NCI-H2196 treated with DMSO at 0.1 percent for 48 hours (cell line): ENCODE data around the gene RGL1.

Experiments
- DNase-seq: peaks from one replicate; lab custom pipeline; 2025; ENCODE audit not compliant: unreplicated experiment; lab: John Stamatoyannopoulos, UW

Gene RGL1

DNA sequence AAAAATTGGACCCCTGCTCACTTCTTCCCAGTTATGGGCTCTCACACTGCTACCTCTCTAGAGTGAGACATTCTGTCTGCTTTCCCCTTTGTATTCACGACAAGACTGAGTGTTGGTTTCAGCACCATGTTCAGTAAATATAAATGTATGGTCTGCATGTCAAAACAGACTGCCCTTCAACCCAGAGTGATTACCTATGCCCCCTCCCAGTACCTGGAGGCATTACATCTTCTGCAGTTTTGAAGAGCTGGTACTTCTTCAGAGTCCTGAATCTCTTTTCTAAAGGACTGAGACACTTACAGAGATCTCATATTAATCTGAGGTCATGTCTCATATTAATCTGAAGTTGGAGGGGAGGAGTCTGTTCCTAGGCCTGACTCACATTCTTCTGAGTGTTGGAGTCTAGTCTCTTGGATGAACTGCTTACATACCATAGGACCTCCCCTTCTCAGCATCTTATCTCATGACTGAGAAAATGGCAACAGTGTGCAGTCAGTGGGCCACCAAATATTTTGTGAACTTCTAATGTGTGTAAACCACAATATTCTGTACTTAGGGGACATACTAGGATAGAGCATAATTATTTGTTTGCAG, 80.3 kb downstream of the RGL1 start:
- no peak for DNase-seq

DNA sequence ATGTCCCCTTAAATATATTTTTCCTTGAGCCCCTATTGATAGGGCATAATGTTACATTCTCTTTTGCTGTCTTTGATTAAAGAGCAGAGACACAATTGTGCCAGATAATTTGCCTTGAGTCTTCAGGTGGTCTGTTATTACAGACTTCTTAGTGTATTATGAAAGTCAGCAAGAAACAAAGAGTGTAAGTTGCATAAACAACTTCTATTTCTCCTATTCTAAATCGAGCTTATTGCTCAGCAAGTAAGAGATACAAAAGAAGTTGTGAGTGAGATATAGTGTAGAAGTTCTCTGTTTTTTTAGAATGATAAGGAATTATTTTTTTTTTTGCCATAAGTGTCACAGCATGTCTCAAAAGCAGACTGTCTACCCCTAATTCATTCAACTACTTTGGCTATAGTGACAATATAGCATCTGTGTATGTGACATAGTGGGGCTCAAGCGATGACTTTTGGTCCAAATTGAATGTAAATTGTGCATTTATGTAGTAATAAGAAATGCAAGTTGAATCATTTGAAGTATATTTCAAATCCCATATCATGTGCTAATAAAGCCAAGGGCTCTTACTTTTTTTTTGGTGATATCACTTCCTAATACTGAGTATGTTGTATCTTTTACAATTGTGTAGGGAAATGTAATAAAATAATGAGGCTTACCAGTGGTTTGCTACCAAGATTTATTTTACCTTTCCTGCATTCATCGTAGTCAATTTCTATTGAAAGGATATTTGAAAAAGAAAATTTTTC, 81.3 kb downstream of the RGL1 start:
- DNase-seq: no peak

DNA sequence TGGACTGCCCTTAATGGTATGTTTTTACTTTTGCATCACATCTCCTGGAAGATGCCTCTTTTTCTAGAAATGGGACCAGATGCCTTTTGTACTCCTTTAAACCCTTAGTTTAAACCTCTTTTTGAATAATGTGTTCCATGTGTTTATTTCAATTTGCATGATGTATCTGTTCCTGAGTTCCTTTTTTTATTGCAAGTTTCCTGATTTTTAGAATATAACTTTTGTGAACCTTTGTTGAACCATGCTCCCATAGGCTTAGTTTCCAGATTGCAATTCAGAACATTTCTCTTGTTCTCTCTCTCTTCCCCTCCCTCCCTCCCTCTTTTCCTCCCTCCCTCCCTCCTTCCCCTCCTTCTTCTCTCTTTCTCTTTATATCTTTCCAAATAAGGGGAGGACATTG, 81.9 kb downstream of the RGL1 start:
- DNase-seq: no peak

DNA sequence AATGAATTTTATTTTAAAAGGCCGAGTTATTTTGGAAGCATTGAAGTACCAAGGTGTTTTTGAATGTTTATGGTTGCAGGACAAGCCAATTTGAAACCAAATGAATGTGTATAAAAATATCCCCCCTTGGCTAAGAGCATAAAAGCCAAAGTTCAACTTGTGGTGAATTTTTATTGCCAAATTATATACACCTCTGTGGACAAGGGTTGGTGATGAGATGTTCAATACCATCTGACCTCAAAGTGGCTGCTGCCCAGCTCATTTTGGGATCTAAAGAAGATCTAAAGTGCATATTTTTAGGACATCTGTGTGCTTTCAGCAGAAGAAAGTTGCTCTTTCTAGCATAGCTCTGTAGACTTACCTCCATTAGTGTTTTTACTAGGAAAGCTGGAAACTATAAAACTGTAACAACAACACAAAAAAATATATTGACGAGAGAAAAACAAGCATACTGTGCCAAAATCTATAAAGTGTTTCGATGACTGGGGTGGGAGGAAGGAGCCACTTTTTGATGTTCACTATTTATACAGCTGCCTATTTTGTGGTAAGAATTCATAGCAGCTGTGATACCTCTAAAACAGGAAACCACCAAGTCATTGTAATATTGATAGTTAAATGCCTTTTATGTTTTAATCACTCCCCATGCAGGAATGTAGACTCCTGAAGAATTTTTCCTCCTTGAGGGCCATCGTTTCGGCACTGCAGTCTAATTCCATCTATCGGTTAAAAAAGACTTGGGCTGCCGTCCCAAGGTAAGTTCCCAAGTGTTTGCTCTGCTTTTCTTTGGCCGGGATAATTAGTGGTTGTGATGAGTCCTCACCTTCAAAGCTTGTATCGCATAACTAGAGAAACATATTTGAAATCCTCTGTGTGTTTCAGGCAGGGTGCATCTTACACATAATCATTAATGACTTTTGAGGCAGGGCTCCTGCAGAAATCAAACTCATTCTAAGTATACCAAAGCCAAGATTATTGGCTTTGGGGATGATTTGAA, 83.2 kb downstream of the RGL1 start:
- no peak for DNase-seq

DNA sequence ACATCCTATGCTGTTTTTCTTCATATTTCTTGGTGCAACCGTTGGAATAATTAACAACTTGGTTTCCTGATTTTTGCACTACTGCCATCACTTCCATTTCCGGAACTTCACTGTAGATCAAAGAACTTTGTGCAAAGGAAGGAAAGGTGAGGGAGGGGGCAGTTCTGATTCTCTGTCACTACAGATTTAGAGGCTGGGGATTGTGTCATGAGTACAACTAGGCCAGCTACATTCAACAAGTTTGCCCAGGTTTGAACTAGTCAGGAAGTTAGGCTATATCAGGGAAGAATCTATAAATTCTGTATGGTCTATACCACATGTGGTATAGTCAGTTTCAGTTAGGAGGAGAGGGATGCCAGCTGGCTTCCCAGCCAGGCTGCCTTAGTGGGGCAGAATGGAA, 84.2 kb downstream of the RGL1 start:
- DNase-seq: no peak

DNA sequence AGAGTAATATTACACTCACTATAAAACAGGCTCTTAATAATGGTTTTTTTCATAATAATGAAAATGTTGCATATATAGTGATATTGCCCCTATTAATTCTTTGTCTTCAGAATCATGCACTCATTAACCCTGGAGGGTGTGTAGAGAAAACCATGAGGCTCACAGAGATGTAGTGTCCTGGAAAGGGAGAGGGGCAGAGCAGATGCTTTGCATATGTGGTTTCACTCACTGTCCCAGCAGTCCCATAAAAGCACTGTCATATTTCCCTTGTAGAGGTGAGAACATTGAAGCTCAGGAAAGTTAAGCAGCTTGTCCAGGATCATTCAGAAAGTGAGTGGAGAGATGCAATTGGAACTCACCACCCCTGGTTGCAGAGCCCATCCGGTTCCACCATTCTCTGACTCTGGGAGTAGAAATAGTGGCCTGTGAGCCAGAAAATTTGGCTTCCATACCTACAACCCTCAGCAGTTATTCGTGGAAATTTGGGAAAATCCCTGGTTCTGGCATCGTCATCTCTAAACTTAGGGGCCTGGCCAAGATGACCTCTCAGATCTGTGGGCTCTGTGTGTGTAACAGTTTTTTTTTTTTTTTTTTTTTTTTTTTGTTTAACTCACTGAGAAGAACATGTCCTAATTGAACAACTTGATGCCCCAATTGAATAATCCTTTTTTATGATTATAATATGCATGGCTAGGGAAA, 86.4 kb downstream of the RGL1 start:
- DNase-seq: no peak

DNA sequence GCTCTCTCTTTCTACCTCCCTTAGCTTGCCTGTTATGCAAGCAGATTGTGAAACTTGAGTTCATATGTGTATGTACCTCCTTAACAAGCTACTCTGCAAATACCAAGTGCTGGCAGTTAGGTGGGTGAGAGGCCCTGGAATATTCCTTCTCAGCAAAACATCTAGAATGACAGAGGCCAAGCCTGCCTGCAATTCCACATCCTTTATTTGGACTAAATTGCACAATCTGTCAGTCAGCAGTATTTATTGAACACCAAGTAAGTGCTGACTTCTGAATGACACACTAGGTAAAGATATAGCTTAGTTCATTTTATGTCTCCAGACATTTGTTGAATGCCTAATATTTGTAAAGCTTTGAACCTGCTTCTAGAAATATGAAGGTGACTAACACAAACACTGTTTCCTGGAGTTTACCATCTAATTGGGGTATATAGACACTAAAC, 87.5 kb downstream of the RGL1 start:
- DNase-seq: no peak

DNA sequence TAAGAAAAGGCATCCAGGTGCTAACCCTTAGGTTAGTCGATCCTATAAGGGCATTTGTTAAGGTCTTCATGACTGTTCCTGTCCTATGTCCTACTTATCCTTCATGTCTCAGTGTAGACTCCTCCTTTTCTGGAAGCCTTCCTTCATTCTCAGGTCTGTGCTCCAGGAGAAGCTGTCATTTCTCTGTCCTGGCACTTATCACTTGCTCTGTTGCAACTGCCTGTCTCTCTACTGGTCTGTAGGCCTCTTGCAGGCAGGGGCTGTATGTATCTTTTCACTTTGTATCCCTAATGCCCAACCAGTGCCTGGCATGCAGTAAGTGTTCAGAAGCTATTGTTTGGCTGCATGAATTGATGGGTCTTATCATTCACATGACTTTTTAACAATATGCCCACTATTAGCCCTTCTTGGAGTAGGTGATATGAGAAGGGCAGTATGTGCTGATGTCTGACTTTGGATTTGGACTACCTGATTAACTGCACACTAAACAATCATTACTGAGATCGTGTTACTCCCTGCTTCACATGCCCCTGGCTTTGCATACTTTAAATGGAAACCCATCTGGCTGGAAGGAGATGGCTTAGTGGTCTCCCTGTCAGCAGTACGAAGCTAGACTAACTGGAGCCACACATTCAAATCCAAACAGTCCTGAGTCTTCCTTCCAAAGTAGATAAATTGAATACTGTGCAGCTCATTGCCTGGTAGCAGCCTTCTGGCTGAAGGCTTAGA, 88.8 kb downstream of the RGL1 start:
- no peak for DNase-seq

DNA sequence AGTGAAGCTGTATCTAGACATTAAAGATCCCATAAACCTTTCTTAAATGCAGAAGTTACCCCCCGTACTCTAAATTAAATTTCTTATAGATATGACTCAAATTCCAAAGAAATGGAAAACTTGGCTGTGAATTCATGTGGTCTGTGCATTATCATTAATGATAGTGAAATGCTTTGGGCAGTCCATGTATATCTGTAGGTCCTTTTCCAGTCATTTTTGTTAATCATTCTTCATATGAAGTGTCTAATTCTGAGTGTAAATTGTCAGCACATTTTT, 89.3 kb downstream of the RGL1 start:
- no peak for DNase-seq

DNA sequence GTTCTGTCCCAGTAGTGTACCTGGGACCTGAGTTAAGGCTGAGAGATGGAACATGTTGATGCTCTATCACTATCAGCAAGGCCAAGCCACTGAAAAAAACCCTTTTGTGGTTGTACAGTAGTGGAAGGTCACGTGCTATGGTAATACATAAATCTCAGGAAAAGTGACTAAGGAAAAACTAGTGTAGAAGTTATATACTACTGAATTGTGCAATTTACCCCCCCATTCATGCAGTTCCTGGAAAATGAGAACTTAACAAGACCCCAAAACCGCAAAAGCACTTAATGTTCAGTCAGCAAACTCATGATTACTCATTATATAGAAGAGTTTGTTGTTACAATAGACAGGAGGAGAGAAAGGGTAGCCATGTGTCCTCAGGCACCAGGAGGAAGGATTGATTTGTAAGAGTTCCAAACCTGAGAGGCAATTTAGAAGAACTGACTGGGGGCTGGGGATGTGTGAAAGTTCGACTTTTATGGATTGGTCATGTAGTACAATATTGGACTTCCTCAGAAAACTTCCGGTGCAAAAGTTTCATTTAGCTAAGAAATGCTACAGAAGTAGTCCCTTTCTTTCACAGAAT, 91.6 kb downstream of the RGL1 start:
- DNase-seq: no peak

DNA sequence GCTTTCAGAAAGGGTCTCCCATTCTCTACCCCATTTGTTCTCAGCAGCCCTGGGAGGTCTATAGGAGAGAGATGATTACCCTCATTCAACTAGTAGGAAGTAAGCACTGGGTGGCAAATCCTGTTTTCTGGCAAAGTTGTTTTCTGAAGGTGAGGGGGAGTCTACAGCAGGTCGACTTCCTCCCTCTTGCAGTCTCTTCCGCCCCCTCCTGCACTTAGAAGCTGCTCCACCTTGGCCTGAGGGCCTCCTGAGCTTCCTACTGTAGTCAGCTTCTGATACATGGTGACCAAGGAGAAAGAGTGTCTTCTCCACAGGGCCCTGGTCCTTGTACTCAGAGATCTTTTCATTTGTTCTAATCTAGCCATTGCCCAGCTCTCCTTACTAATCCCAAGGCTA, 93.1 kb downstream of the RGL1 start:
- no peak for DNase-seq

DNA sequence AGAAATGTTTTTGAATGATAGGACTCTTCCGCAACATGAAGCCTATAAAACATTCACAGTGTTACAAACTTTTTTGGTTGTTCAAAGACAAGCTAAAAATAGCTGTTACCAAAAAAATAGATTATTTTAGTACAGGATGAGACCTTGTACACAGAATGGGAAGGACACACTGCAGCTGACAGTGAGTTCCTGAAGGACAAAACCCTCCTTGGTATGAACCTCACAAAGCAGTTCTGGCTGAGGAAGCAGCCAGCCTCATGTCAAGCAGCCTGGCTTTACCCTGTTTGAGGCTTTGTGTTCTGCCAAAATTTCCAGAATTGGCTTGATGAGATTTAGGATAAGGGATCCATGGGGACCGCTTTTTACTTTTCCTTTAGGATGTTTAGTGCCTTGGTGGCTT, 93.7 kb downstream of the RGL1 start:
- DNase-seq: no peak

DNA sequence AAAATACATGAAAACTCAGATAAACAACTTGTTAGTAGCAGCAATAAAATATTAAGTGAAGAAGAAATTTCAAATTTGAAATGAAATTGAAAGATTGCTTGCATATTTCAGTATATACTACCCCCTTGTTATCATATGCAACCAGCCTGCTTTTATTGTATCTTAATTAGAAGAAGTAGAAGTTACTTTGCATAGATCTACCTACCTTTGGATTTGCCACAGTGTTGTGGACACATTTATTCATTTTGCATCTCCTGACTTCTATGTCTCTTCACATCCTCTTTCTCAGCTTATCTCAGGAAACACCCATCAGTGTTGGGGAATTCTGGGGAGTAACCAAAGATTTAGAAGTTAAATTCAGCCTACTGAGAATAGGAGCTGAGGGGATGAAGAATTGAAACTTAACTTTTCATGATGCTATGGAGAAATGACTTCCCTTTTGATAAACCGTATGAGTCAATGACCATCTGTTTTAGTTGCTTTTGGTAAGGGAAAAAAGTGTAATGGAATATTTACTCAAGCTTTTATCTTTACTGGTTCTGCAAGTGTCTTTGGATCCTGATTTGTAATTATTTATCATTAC, 96.9 kb downstream of the RGL1 start:
- DNase-seq: no peak

DNA sequence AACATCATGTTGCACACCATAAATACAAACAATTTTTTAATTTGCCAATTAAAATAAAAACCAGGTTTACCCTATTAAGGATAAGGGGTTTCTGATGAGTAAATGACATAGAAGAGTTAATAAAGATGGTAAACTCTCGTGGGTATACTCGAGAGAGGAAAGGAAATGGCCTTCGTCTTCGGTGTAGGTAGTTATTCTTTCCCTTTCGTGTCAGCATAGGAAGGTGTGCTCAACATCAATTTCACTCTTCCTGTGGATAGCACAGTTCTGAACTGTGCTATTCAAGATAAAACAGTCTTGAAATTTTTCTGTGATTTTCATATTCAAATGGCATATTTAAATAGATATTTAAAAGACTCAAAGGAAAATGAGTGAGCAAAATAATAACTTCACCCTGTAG, 98.2 kb downstream of the RGL1 start:
- DNase-seq: no peak

DNA sequence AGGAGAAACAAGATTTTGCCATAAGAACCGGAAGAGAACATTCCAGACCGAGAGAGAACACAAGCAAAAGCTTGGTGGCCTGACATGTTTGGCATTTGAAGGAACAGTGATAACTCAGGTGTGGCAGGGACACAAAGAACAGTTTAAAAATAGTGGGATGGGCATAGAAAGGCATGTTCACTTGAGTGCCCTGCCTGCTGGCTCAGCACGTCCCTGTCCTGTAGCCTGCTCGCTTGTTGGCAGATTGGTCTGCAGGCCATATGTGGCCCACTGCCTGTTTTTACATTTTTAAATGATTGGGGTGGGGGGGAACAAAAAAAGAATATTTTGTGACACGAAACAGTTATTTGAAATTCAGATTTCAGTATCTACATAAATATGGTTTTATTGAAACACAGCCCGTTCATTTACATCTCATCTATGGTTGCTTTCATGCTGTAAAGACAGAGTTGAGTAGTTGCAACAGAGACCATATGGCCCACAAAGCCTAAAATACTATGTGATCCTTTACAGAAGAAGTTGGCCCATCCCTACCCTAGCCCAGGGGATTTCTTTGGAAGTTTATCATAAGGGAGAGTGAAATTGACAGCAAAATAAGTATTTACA, 100.7 kb downstream of the RGL1 start:
- no peak for DNase-seq

DNA sequence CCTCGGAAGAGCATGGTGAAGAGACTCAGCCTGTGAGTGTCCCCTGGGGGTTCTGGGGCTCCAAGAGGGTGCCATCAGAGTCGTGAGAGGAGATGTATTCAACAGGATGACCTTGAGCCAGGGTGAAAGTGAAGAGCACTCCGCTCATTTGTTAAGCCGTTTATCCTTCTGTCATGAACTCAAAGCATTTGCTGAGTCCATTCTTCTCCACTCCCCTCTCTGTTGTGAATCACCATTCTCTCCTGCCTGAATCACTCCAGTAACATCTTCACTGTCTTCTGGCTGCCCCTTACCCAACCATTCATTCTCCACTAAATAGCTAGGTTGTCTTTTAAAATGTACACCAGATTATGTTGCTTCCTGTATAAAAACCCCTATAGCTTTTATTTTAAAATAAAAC, 102.2 kb downstream of the RGL1 start:
- DNase-seq: no peak

DNA sequence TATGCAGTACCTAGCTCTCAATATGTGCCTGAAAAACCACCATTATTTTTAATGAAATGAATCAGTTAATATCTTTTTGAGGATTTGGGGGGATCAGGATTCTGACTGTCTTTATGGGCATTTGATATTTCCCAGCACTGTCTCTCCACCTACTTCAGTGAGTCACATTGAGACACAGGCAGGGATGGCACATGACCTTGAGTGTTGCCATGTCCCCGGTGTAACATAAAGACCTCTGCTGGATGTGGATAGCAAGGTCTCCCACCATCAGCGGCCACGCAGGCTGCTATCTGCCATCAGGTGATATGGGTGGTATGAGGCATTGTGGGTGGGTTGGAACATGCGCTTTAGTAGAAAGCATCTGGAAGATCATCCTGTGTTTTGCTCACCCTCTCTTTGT, 103.2 kb downstream of the RGL1 start:
- no peak for DNase-seq

DNA sequence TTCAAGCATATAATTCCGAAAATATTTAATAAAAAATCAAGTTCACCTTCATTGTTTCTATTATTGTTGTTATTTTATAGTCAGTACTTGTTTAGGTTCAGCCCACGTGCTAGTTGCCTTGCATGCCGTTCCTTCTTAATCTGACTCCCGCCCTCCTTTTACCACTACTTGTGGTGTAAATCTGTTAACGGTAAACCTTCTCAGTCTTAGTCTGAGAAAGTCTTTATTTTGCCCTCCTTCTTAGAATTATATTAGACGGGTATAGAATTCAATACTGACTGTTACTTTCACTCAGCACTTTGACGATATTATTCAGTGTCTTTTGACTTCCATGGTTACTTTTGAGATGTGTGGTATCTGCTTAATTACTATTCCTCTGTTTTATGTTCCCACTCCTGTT, 104.8 kb downstream of the RGL1 start:
- no peak for DNase-seq

DNA sequence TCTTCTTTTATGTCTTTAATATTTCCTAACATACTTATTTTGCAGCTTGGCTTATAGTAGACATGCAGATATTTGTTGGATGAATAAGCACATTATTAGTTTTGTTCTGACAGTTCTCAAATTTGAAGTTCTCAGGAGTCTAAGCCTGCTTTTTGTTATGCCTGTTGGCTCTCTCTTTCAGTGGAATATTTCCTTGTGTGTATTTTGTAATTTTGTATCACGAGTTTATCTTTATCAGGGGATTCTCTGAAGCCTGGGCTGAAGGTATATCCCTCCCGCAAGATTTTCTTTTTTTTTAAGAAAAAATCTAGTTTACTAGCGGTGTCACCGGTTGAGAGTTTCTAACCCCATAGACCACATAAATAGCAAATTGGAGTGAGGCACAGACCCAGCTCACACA, 105.9 kb downstream of the RGL1 start:
- no peak for DNase-seq

DNA sequence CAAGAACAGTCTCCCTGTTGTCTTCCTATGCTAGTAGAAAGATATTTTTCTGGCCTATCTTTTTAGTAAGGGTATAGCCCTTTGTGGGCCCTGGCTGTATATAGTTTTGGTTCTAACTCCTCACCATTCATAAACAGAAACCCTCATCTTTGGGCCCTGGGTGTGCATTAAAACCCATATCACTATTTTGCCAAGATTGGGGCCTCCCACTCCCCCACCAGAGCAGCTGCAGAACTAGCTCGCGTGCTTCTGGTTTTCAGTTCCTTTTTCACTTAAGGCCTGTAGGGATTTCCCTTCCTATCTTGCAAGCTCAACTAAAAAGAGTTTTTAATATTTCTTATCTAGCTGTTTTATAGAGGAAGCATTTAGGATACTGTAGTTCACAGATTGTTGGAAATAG, 106.4 kb downstream of the RGL1 start:
- no peak for DNase-seq
